Cardiac fibroblast (primary cell): ENCODE data around the gene POGLUT2.

Experiments used
- DNase-seq, 2 donors: peaks; one replicate each; pipeline versions ENCODE4 v3.0.0 to v3.0.0-alpha.2; 2010; ENCODE audit warnings: low read depth in 2 of 2
- H3K4me3 ChIP-seq, 2 donors: replicated peaks in 1 of 2; 1 replicate in 1 of 2; 2 replicates in 1 of 2; pipeline ENCODE4 v1.5.1; 2011; ENCODE audit warnings: low read depth in 2 of 2, low read length in 2 of 2, mild to moderate bottlenecking in 2 of 2, moderate library complexity in 1 of 2
- TF ChIP-seq, protein P1 (sequence below): IDR thresholded peaks from one replicate; pipeline ENCODE4 v1.5.1; 2011; ENCODE audit warnings: low read depth, mild to moderate bottlenecking, low read length, inconsistent platforms

Gene POGLUT2

DNA sequence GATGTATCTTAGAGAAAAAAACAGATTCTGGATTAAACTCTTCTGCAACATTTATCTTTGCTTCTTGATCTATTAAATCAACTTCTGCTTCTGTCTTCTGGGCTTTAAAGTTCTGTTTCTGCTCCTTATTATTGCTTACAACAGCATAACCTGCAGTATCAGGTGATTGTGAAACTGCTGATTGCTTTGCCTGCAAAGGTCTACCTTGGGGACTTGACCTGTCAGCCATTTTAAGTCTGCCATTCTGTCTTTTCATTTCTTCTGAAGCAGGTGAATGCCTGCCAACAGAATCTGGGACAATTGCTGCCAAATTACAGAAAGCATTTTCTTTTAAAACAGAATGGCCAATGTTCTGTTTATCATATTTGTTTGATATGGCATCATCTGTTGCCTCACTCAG is 56.3 kb downstream of the POGLUT2 start:
- no peak for DNase-seq

DNA sequence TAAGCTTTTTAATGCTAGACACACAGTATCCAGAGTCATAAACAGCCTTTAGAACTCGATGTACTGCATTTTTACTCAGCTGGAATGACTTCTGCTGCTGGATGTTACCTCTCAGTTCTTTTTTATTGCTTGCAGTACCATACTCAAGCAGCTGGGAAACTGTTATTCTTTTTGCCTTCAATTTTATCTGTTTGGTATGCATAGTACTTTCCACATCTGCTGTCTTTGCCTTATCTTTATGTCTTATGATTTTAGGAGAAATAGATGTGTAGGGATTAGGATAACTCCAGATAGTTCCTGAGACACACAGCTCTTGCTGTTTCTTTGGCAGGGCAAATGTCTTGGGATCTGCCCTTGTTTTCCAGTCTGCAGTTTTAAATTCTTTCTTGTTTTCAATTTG is 56.7 kb downstream of the POGLUT2 start:
- TF ChIP-seq, protein P1, sequence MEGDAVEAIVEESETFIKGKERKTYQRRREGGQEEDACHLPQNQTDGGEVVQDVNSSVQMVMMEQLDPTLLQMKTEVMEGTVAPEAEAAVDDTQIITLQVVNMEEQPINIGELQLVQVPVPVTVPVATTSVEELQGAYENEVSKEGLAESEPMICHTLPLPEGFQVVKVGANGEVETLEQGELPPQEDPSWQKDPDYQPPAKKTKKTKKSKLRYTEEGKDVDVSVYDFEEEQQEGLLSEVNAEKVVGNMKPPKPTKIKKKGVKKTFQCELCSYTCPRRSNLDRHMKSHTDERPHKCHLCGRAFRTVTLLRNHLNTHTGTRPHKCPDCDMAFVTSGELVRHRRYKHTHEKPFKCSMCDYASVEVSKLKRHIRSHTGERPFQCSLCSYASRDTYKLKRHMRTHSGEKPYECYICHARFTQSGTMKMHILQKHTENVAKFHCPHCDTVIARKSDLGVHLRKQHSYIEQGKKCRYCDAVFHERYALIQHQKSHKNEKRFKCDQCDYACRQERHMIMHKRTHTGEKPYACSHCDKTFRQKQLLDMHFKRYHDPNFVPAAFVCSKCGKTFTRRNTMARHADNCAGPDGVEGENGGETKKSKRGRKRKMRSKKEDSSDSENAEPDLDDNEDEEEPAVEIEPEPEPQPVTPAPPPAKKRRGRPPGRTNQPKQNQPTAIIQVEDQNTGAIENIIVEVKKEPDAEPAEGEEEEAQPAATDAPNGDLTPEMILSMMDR, result no peak
- no peak overlapping the region for H3K4me3 ChIP-seq
- no peak for DNase-seq

More for the DNA sequence above, 56.3 kb downstream of the POGLUT2 start:
- no peak overlapping the region for H3K4me3 ChIP-seq
- TF ChIP-seq, protein P1, result no peak
